ENCODE measurements around the gene TNS3.
A peak's percentile ranks its signal among the peaks of the same experiment; 100 is the strongest.

The TNS3 gene

DNA sequence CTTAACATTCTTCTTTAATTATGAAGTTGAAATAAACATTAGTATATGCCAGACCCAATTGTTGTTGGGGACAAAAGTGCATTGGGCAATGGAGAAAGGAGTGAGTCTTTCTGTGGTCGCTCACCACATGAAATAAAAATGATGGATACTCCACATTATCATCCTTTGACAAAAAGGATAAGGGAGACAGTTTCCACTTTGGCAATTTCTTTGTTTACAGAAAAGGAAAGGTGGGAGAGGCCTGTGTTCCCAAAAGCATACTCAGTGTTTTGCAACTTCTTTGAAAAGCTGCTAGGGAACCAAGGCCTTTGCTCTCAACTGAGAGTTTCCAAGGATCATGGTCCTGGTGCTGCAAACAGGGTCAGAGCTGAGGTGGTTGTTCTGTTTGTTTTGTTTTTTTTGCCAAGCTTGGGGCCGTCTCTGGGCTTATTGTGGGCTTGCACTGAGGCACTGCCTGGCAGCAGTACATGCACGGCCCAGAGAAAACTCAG is 341.9 kb downstream of the TNS3 start:
- H3K4me3 ChIP-seq (replicated peaks; ENCODE audit: low read depth, low read length) = no peak overlapping the region
- TF ChIP-seq, protein P1, sequence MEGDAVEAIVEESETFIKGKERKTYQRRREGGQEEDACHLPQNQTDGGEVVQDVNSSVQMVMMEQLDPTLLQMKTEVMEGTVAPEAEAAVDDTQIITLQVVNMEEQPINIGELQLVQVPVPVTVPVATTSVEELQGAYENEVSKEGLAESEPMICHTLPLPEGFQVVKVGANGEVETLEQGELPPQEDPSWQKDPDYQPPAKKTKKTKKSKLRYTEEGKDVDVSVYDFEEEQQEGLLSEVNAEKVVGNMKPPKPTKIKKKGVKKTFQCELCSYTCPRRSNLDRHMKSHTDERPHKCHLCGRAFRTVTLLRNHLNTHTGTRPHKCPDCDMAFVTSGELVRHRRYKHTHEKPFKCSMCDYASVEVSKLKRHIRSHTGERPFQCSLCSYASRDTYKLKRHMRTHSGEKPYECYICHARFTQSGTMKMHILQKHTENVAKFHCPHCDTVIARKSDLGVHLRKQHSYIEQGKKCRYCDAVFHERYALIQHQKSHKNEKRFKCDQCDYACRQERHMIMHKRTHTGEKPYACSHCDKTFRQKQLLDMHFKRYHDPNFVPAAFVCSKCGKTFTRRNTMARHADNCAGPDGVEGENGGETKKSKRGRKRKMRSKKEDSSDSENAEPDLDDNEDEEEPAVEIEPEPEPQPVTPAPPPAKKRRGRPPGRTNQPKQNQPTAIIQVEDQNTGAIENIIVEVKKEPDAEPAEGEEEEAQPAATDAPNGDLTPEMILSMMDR (IDR thresholded peaks at IDR 0.05; ENCODE audit: low read depth, low read length, missing control alignments) = no peak
- DNase-seq (ENCODE audit: extremely low read depth, low read depth) = no peak

- TF ChIP-seq, protein P1 (IDR thresholded peaks at IDR 0.05; ENCODE audit: low read depth, low read length, missing control alignments) = no peak
- DNase-seq (ENCODE audit: extremely low read depth, low read depth) = no peak
- H3K4me3 ChIP-seq (replicated peaks; ENCODE audit: low read depth, low read length) = no peak overlapping the region
Observed at GRCh38 chr7:47239034-47239433, 342.9 kb downstream of the TNS3 start.

- no peak overlapping the region for H3K4me3 ChIP-seq (replicated peaks; ENCODE audit: low read depth, low read length)
- TF ChIP-seq, protein P1 (IDR thresholded peaks at IDR 0.05; ENCODE audit: low read depth, low read length, missing control alignments) = no peak
- no peak for DNase-seq (ENCODE audit: extremely low read depth, low read depth)
Observed at GRCh38 chr7:47236480-47237129, 345.3 kb downstream of the TNS3 start.

GRCh38 chr7:47233996-47234395 is 347.9 kb downstream of the TNS3 start:
- no peak overlapping the region for H3K4me3 ChIP-seq (replicated peaks; ENCODE audit: low read depth, low read length)
- no peak for DNase-seq (ENCODE audit: extremely low read depth, low read depth)
- TF ChIP-seq, protein P1 (IDR thresholded peaks at IDR 0.05; ENCODE audit: low read depth, low read length, missing control alignments) = no peak

DNA sequence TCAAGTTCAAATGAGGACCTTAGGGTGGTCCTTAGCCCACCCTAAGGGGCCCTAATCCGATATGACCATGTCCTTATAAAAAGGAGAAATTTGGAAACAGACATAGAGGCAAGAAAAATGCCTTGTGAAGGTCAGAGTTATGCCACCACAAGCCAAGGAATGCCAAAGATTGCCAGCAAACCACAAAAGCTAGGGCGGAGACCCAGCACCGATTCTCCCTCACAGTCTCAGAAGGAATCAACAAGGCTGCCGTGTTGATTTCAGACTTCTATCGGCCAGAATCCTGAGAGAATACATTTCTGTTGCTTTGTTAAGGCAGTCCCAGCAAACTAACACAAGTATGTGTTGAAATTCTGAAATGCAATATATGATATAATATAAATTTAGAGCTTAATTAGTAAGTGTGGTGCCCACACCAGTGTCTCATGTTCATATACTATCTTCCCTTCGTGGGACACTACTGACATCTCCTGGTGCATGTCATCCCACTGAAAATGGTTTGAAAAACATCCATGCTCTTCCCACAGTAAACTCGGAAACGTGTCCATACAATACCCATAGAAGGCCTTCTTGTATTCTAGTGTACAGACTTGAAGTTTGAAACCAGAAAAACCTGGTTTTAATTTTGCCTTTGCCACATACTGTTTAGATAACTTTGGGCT is 349.0 kb downstream of the TNS3 start:
- TF ChIP-seq, protein P1 (IDR thresholded peaks at IDR 0.05; ENCODE audit: low read depth, low read length, missing control alignments) = peak; percentile 25
- DNase-seq (ENCODE audit: extremely low read depth, low read depth) = no peak
- H3K4me3 ChIP-seq (replicated peaks; ENCODE audit: low read depth, low read length) = no peak overlapping the region

DNA sequence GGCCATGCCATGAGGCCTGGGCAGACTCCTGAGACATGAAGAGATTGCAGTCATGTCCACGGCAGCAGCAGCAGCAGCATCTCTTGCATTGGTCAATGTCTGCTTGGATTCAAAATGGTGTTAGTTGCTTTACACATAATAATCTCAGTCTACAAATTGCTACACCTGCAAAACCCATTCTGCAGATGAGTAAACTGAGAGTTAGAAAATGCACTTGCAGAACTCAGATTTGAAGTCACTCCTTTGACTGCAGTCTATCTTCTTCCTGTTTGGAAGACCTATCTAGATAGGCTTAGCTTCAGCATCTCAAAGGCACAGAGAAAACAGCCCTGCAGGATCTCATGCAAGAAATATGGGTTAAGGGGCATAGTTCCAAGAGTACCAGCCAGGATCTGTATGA is 350.3 kb downstream of the TNS3 start:
- TF ChIP-seq, protein P1 (IDR thresholded peaks at IDR 0.05; ENCODE audit: low read depth, low read length, missing control alignments) = no peak
- no peak overlapping the region for H3K4me3 ChIP-seq (replicated peaks; ENCODE audit: low read depth, low read length)
- DNase-seq (ENCODE audit: extremely low read depth, low read depth) = no peak

All from HFF-Myc (cell line).